ENCODE data around the gene CCDC117. TPM values are rescaled to one million over a fixed set of nuclear protein-coding genes. Genes with fewer than 3 reads are reported as not detected.

CCDC117 gene
- total and polyA plus RNA-seq, 8 donors = 7.1 to 28.6 (median 13.8) TPM

DNA sequence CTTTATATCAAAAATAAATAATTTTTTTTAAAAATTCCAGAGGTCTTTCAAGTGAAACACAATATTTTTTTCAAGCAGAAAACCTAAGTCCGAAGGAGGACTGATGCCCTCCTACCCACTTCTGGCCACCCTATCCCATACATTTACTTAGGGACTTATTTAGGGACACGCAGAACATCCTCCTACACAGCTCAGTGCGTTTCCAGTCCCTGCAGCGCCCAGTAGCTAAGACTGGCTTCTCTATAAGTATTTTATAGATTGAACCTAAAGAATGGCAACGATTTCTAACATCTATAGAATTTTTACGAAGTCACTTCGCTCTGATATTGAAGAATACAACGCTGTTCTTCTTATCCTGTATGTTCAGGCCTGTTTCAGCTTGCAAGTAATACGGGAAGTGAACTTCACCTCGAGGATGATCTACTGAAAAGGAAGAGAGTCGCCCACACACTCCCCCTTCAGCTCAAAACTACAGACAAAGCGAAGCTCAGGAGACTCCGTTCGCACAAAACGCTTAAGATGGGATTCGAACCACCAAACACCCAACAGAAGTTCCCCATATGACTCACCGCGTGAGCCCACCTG, 31.2 kb upstream of the CCDC117 start:
- Histone ChIP-seq H3K9me3 (no peaks in the 10 kb centered on the region), H3K4me3 (peak overlapping the region; percentile 90 to 99 (median 94)), H3K27ac (peak overlapping the region; percentile 17 to 100 (median 99)), H3K36me3 (peaks cover 23 to 29% (median 27%) of the 10 kb centered on the region in 4 donors), H3K4me1 (peaks cover 5 to 38% (median 27%) of the 10 kb centered on the region in 4 donors), H3K27me3 (no peaks in the 10 kb centered on the region)
- no peak for DNase-seq
- TF ChIP-seq POLR2A (IDR thresholded peaks at IDR 0.05) (no peak), POLR2AphosphoS5 (IDR thresholded peaks at IDR 0.05) (no peak), EP300 (IDR thresholded peaks at IDR 0.05) (no peak)
- TF ChIP-seq, protein P1, sequence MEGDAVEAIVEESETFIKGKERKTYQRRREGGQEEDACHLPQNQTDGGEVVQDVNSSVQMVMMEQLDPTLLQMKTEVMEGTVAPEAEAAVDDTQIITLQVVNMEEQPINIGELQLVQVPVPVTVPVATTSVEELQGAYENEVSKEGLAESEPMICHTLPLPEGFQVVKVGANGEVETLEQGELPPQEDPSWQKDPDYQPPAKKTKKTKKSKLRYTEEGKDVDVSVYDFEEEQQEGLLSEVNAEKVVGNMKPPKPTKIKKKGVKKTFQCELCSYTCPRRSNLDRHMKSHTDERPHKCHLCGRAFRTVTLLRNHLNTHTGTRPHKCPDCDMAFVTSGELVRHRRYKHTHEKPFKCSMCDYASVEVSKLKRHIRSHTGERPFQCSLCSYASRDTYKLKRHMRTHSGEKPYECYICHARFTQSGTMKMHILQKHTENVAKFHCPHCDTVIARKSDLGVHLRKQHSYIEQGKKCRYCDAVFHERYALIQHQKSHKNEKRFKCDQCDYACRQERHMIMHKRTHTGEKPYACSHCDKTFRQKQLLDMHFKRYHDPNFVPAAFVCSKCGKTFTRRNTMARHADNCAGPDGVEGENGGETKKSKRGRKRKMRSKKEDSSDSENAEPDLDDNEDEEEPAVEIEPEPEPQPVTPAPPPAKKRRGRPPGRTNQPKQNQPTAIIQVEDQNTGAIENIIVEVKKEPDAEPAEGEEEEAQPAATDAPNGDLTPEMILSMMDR (IDR thresholded peaks at IDR 0.05) = no peak
- intact Hi-C loops (cut with DNase I; ENCODE audit: low total_unique reads) = no loop called here
- WGBS, 5 donors = 4 to 7% (median 6%) methylated on average over 18 of the region's 18 CpGs

DNA sequence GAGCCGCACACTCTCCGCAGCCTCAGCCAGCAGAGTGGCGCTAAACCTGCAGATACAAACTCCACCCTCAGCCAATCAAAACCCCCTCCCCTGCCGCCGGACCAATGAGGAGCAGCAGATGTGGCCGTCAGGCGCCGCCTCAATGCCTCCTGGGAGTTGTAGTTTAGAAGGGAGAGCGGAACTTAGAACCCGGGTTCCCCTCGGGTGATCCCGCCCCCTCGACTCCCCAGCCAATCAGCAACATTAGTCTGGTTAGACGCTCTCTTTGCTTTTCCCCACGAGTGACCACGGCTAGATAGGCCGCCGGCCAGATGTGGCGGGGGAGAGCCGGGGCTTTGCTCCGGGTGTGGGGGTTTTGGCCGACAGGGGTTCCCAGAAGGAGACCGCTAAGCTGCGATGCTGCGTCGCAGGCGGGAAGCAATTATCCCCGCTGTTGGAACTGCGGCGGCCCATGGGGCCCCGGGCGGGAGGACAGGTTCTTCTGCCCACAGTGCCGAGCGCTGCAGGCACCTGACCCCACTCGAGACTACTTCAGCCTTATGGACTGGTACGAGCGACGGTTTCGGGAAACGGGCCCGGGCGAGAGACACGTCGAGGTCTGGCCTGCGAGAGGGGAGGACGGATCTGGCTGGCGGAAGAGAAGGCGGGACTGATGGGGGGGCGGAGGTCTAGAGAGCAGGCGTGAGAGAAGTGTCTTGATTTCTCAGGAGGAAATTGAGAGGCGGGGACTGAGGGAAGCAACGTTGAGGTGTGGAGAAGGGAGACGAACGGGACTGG, 30.5 kb upstream of the CCDC117 start, which contains the start of the genes CHEK2 and HSCB:
TSS of gene CHEK2 (minus strand) at position 36 of the 777 bp plus-strand sequence. CDS start 7,099 bp downstream, outside the sequence.
TSS of gene HSCB (plus strand) at position 255 of the 777 bp plus-strand sequence. CDS start at position 312, 57 bp downstream.
- no peaks in the 10 kb centered on the region for H3K27me3 ChIP-seq
- H3K4me3 ChIP-seq = peak within 1 kb of the TSS; percentile 90 to 99 (median 94)
- H3K9me3 ChIP-seq = no peaks in the 10 kb centered on the region
- 0 to 1% (median 0%) methylated on average over 22 to 54 of the region's 54 CpGs for WGBS, 5 donors
- H3K36me3 ChIP-seq = peaks cover 30 to 36% (median 34%) of the 10 kb centered on the region in 4 donors
- intact Hi-C loops (cut with DNase I; ENCODE audit: low total_unique reads) = no loop called here
- TF ChIP-seq EP300 (IDR thresholded peaks at IDR 0.05) (no peak), POLR2A (IDR thresholded peaks at IDR 0.05) (peak in 2 of 4 donors; percentile 70 to 76), POLR2AphosphoS5 (IDR thresholded peaks at IDR 0.05) (peak; percentile 23 to 73 (median 59))
- TF ChIP-seq, protein P1 (IDR thresholded peaks at IDR 0.05) = no peak
- peak within 1 kb of the TSS; percentile 95 to 100 (median 99) for H3K27ac ChIP-seq
- DNase-seq = peak; percentile 98 to 99
- H3K4me1 ChIP-seq = peaks cover 5 to 38% (median 27%) of the 10 kb centered on the region in 4 donors

DNA sequence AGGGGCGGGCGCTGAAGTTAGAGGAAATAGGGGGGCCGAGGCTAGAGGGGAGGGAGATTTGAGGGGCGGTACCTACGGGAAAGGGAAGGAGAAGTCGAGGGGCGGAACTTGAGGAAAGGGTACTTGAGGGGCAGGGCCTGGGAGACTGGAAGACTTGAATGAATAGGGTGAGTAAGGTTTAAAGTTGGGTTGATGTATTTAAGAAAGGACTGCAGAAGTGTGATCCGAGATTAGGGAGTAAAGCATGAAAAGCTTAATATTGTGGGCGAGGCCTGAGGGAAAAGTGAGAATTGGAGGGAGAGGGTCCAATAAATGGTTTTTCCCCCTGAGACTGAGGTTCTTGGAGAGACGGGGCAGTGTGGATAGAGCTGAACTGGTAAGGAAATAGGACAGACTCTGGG, 29.9 kb upstream of the CCDC117 start:
- intact Hi-C loops (cut with DNase I; ENCODE audit: low total_unique reads) = no loop called here

DNA sequence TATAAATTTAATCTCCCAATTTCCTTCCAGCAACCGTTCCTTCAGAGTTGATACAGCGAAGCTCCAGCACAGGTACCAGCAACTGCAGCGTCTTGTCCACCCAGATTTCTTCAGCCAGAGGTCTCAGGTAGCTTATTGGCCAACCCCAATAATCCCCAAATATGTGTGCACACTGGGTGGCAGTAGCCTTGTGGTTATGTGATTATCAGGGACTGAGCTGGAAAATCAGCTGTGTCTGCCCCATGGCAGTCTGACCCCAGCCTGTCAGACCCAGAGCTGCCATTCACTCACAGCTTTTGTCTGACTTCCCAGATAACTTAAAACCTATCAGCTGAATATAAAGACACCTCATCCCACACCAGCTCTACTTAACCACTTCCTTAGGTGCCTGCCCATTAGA, 28.6 kb upstream of the CCDC117 start:
- Histone ChIP-seq H3K27me3 (no peaks in the 10 kb centered on the region), H3K4me3 (no peak overlapping the region), H3K9me3 (no peaks in the 10 kb centered on the region), H3K4me1 (peaks cover 5 to 25% (median 21%) of the 10 kb centered on the region in 4 donors), H3K36me3 (peaks cover 48 to 55% (median 52%) of the 10 kb centered on the region in 4 donors), H3K27ac (no peak overlapping the region)
- 81 to 91% (median 87%) methylated on average over 3 of the region's 3 CpGs for WGBS, 5 donors
- no peak for TF ChIP-seq POLR2A (IDR thresholded peaks at IDR 0.05)
- TF ChIP-seq, protein P1 (IDR thresholded peaks at IDR 0.05) = no peak
- TF ChIP-seq EP300 (IDR thresholded peaks at IDR 0.05) = no peak
- no peak for TF ChIP-seq POLR2AphosphoS5 (IDR thresholded peaks at IDR 0.05)
- DNase-seq = no peak
- intact Hi-C loops (cut with DNase I; ENCODE audit: low total_unique reads) = no loop called here

More for the DNA sequence above, 29.9 kb upstream of the CCDC117 start:
- no peak for TF ChIP-seq POLR2AphosphoS5 (IDR thresholded peaks at IDR 0.05)
- TF ChIP-seq POLR2A (IDR thresholded peaks at IDR 0.05) = no peak
- no peak for TF ChIP-seq EP300 (IDR thresholded peaks at IDR 0.05)
- TF ChIP-seq, protein P1 (IDR thresholded peaks at IDR 0.05) = no peak
- no peaks in the 10 kb centered on the region for H3K9me3 ChIP-seq
- H3K27me3 ChIP-seq = no peaks in the 10 kb centered on the region
- WGBS, 5 donors = 0 to 3% (median 2%) methylated on average over 10 of the region's 10 CpGs
- H3K4me1 ChIP-seq = peaks cover 5 to 33% (median 27%) of the 10 kb centered on the region in 4 donors
- peak overlapping the region; percentile 95 to 100 (median 99) for H3K27ac ChIP-seq
- peak overlapping the region; percentile 90 to 99 (median 94) for H3K4me3 ChIP-seq
- H3K36me3 ChIP-seq = peaks cover 36 to 42% (median 40%) of the 10 kb centered on the region in 4 donors
- no peak for DNase-seq
